Fibroblast of upper back skin (primary cell): Measurements from ENCODE around the gene MEIOB.
A peak's percentile ranks its signal among the peaks of the same experiment; 100 is the strongest.

Source experiments
- DNase-seq: peaks from one replicate; pipeline ENCODE4 v3.0.0-alpha.2; 2013

Gene MEIOB

DNA sequence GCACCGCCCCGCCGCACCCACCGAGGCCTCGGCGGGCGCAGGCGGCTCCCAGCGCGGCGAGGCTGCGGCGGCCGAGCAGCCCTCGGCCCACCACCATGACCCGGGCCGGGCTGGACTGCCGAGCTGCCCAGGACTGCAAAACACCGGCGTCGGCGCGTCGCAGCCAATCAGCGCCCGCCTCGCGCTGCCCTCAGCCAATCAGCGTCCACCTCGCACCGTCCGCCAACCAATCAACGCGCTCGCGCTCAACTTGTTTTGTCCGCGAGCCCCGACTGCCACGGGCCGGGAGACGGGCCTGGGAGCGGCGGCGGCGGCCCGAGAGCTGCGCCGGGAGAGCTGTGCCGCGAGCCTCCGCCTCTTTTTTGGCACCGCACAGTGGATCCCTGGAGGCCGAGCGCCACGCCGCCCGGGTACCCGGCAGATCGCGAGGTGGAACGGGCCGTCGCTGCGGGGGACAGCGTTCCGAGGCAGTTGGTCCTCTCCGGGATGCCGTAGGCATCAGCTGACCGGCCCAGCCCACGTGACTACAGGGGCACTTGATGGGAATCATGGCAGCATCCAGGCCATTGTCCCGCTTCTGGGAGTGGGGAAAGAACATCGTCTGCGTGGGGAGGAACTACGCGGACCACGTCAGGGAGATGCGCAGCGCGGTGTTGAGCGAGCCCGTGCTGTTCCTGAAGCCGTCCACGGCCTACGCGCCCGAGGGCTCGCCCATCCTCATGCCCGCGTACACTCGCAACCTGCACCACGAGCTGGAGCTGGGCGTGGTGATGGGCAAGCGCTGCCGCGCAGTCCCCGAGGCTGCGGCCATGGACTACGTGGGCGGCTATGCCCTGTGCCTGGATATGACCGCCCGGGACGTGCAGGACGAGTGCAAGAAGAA, 45.0 kb downstream of the MEIOB start, which contains the start of the genes FAHD1 and HAGH:
TSS of gene FAHD1 (plus strand) at position 516 of the 883 bp plus-strand sequence. CDS start at position 549, 33 bp downstream.
TSS of gene HAGH (minus strand) at position 135 of the 883 bp plus-strand sequence. CDS start at position 97, 38 bp downstream.
- peak; percentile 91 for DNase-seq

DNA sequence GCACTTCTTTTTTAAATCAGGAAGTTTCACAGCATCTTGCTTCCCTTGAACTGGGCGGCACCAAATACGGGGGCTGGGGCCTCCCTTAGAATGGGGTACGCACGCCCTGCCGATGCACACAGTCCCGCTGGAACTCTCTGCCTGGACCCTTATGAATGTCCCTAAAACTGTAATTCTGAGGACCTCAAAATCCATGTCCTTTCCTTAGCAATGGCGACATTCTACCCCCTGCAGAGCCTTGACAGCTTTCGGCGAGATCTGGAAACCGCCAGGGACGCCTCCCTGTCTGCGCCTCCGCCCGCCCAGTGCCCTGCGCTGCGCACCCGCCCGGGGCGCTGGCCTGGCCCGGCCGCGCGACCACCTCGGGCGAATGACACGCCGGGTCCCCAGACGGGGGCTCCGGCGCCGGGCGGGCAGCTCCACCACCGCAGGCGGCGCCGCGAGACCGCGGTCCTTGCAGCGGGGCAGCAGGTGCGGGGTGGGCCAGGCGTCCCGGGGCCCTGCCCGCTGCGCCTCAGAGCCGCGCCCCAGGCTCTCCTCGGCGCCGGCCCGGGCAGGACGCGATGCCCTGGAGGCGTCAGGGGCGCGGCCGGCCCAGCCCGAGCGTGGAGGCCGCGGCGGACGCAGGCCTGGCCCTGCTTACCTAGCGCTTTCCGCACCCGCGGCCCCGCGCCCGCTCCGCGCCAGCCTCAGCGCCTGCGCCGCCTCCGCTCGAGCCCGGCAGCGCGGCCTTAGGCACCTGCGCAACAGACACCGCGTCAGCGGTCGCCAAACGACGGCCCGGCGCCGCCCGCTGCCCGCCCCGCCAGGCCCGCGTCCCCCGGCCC, 45.9 kb downstream of the MEIOB start:
- DNase-seq, result no peak

DNA sequence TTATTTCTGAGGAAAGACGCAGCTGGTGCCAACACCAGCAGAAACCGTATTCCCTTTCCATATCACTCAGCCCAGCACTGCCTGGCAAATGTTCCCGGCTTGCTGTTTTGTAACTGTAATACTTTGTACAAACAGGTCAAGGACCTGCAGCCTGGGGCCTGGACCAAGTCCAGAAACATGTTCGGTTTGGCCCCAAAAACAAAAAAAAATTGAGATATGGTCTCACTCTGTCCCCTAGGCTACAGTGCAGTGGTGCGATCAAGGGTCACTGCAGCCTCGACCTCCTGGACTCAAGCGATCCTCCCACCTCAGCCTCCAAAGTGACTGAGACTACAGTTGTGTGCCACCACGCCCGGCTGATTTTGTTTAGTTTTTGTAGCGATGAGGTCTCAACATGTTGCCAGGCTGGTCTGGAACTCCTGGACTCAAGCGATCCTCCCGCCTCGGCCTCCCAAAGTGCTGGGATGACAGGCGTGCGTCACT, 46.5 kb downstream of the MEIOB start:
- DNase-seq, result no peak

DNA sequence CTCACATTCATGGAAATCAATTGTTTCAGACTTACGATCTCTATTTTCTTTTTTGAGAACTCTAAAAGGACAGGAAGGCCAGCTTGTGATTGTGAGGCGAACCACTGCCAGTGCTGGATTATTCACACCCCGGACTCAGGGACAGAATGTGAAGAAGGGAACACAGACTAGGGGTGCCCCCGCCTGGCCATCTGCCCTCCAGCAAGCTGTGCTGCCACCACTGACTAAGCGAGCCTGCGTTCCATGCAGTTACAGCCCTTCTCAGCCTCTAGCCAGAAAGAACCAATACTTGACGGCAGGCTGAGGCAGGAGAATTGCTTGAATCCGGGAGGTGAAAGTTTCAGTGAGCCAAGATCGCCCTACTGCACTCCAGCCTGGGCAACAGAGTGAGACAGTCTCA, 48.1 kb downstream of the MEIOB start:
- peak; percentile 14 for DNase-seq

DNA sequence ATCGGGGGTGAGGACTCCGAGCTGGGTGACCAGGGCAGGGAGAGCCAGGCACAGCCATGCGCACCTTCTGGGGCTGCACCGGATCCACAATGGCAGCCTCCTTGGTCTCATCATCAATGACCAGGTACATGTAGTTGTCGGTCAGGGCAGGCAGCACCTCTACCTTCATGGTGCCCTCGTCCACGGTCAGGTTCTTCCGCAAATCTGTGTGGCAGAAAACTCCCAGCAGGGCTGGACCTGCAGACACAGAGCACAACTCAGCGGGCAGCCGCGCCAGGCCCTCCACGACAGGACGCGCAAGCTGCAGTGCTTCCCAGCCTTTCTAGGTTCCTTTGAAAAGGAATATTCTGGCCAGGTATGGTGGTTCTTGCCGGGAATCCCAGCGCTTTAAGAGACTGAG, 49.2 kb downstream of the MEIOB start:
- no peak for DNase-seq

DNA sequence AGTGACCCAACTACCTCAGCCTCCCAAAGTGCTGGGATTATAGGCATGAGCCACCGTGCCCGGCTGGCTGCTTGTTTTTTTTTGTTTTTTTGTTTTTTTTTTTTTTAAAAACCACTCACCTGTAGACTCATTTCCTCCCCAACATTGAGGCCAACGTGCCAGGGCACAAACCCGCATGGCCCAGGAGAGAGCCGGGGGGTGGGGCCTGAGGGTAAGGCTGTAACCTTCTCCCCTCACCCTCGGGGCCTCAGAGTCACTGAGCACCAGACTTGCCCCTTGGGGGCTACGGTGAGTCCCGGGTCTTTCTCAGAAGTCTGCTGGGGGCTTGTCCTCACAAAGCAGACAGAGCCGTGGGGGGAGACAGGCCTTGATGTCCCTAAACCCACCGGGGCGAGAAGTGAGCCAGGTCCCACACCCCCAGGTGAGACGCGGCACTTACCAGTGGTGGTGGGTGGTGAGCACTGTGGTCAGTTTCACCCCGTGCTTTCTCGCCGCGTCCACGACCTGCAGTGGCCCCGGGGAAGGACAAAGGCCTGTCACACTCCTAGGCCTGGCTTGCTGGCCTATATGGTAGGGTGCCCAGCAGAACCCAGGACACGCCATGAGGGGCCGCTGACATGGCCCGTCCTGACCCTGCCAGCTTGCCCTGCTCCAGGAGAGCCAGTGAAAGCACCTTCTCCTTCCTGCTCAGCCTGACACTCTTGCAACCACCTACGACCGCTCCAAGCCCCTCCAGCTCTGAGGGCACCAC, 49.9 kb downstream of the MEIOB start:
- no peak for DNase-seq

DNA sequence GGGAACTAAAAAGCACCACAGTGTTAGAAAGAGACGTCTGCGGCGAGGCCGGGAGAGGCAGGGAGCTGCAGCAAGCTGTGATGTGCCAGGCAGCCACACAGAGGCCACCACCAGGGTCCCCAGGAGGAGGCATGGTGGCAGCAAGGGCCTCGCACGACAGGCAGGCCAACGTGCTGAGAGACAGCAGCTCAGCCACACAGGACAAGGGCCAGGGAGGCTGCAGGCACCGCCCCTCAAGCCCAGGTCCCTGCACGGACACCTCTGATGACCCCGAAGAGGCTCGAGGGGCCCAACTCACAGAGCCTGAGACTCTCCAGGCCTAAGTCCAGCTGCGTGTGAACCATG, 51.0 kb downstream of the MEIOB start:
- no peak for DNase-seq

DNA sequence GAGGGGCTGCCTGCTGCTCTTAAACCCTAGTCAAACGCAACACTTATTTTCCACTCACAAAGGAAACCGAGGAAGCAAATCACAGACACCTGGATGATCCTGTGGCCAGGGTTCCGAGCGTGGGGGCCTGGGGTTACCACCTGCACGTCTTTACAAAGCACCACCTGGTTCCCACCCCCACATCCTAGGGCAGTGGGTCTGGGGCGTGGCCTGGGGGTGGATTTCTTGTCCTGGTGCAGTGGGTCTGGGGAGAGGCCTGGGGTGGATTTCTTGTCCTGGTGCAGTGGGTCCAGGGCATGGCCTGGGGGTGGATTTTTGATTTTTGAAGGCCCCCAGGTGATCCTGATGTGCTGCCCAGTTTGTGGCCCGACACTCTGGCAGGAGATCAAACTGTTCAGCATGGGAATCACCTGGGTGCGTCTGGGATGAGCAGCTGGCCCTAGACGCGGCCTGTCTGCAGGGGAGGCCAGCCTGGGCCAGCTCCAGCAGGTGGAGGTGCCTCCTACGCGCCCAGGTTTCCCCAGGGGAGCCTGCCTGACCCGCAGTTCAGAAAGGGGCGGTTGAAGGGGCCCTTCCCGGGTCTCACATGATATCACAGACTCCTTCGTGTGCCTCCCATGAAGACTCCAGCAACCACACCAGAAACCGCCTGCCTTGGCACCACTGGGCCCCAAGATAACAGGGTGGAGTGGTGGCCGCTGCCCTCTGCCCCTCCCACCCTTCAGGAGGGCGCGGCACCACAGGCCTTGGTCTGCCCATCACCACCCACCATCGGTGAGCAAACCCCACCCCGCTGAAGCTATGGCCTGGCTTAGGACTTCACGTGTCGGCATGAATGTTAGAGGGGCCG, 51.6 kb downstream of the MEIOB start:
- no peak for DNase-seq

DNA sequence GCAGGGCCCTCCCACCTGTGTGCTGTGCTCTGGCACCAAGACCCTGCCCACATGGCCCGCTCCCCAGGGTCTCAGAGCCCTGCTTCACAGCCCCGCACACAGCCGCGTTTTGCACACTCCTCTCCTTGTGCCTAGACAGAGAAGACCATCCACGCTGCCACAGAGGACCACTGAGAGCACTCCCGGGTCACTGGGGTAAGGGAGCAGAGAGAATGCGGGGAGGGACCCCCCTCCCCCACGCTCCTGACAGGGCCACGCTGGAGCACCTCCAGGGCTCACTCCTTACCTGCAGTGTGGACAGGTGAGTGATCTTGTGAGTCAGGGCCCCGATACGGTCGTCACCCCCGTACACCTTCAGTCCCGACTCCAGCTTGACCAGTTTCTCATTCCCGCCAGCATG, 52.4 kb downstream of the MEIOB start:
- DNase-seq, result no peak

DNA sequence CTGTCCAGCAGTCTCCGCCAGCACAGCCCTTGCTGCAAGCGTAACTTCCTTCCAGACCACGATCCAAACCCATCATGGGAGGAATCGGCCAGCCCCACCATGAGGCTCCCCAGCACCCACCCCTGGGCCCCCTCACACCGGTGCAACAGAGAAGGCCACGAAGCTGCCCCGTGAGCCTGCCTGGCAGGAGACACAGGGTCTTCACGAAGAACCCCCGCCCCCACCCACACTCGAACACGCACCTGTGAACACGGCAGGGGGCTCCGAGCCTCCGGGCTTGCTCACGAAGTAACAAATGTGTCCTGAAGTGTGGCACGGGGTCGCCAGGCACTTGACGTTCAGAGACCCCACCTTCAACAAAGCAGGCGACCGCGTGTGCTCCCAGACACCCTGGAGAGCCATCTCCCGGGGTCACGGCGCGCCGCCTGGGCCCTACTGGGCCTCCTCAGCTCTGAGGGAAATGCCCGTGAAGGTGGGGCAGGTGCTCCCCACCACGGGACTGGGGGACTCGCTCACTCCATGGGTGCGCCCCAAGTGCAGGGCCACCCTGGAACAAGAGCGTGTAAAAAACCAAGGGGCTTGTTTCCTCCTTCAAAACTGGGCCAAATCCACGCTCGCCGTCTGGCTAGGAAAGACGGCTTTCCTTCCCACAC, 53.0 kb downstream of the MEIOB start:
- DNase-seq, result no peak

DNA sequence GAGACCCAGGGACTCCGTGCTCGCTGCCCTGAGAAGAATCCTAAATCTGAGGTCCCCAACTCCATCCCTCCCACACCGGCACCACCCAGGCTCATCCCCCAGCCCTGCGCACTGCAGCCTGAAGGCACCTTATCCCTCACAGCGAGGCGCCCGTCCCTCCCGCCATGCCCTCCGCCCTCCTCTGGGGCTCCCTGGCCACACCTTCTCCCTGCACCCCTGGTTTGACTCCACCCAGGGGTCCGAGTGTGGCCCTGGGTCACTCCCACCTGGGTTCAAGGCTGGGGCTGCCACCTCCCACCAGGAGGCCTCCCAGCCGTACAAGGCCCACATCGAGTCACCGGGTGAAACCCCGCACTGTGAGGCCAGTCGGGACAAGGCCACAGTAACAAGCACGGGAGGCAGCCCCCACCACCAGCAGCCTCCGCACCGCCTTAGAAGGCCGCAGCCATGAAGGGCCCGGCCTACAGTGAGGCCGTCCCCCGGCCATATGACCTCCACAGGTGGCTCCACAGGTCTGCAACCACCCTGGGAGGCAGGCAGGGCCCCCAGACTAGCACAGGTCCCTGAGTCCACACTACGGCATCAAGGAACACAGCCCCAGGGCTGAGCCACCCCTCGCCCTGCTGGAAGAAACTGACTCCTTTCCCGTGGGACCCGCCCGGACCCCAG, 53.6 kb downstream of the MEIOB start:
- DNase-seq, result no peak

DNA sequence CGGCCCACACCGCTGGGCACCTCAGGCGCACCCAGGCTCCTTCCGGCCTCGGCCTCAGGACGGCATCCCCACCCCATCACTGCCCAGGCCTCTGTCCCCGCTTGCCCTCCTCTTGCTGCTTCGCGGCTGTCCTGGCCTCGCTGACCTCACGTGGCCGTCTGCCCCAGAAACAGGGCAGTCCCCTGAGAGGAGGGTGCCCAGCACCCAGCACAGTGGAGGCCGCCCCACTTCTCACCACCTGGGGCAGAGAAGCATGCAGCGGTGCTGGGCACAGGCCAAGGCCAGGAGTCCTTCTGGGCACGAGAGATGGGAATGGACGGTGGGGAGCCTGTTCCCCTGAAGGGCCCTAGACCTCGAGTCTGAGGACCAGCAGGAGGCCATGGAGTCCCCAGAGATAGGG, 54.2 kb downstream of the MEIOB start:
- no peak for DNase-seq

DNA sequence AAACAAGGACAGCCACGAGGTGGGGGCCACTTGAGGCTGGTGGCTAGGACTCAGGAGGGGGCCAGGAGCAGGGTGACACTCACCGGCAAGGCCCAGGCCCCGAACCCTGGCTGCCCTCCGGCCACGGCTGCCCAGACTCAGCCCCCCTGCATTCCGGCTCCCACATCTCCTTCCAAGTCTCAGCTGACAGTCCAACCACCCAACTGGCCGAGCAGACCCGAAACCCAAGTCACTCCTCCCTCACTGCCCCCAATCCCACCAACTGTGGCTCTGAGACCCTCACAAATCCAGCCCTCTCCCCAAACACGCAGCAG, 54.7 kb downstream of the MEIOB start:
- no peak for DNase-seq

DNA sequence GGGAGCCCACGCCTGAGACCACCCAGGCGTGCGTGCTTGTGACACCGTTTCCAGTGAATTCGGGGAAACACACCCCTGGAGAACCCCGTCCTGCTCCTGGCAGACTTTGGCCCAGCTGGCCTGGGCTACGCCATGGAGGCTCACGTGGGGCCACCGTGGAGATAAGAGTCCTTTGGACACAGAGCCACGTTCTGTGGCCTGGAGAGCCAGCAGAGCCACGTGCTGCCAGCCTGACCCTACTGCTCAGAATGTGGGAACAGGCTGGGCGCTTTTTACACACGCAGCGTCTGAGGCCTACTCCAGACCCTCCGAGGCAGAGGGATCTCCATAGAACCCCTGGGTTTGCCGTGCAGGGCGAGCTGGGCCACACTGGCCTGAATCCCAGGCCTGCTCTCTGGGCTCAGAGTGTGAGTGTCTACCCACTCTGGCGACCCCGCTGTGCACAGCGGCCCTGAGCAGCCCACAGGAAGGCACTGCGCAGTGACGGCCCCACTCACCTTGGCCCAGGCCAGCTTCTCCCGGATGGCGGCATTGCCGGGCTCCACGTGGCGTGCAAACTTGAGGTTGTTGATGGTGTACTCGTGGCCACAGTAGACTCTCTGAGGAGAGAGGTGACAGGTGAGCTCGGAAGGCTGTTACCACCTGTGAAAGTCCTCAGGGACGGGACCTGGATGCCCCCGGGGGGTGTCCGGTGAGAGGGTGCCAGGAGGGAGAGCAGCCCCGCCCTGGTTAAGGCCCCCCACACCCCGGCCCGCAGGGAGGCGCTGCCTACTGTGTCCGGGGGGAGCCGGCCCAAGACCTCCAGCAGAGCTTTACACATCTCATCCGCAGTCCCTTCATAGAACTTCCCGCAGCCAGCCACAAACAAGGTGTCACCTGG, 55.3 kb downstream of the MEIOB start:
- no peak for DNase-seq

DNA sequence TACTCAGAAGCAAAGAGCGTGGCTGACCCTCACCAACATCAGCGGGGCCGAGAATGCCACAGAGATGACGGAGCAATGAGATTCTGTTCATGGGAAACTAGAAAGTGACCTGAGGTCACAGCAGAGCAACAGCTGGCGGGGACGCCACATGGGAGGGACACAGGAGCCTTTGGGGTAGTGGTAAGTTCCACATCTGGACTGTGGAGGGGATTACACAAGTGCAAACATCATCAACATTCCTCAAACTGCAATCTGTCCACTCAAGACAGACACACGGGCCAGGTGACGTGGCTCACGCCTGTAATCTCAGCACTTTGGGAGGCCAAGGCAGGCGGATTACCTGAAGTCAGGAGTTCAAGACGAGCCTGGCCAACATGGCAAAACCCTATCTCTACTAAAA, 56.5 kb downstream of the MEIOB start:
- DNase-seq, result no peak

DNA sequence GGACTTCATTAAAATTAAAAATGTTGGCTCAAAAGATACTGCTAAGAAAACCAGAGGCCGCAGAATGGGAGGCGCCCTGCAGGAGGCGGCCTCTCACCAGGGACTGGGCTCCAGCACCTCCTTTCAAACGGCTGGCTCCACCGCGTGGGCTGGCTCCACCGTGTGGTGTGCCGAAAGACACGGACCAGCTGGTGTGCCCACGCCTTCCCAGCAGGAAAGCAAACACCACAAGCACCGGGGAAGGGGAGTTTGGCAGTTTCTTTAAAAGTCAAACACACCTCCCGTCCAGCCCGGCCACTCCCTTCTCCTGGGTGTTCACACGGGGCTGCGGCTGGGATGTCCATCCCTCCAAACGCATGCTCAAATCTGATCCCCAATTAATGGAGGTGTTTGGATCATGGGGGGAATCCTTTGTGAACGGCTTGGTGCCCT, 59.2 kb downstream of the MEIOB start:
- peak; percentile 55 for DNase-seq

DNA sequence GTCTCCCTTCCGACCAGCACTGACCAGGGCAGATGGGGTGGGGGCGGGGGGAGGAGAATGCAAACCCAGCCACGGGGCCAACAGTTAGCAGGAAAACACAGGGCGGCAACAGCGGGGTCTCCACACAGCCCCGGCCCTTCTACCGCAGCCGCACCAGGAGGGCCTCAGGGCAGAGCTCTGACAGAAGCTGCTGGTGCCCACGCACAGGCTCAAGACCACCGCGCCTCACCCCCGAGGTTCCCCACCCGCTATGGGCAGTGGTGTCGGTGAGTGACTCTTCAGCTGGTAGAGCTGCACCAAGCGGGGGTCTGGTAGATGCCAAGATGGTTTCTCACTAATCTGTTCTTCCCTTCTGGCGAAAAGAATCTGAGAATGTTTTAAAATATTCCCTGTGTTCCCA, 61.4 kb downstream of the MEIOB start:
- DNase-seq, result no peak

DNA sequence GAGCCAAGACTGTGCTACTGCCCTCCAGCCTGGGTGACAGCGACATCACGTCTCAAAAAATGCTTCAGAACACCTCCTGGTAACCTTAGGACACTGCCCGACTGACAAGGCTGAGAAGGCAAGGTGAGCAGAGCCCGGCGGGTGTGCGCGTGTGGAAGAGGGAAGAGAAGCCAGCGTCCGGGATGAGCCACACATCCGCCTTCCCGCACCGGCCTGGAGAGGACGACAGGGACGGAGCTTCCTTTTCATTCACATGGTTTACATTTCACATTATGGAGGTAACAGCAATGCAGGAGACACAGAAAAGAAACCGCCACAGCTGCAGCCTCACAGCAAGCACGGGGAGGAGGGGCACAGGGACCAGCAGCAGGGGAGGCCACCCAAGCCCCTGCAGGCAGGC, 61.9 kb downstream of the MEIOB start:
- no peak for DNase-seq

DNA sequence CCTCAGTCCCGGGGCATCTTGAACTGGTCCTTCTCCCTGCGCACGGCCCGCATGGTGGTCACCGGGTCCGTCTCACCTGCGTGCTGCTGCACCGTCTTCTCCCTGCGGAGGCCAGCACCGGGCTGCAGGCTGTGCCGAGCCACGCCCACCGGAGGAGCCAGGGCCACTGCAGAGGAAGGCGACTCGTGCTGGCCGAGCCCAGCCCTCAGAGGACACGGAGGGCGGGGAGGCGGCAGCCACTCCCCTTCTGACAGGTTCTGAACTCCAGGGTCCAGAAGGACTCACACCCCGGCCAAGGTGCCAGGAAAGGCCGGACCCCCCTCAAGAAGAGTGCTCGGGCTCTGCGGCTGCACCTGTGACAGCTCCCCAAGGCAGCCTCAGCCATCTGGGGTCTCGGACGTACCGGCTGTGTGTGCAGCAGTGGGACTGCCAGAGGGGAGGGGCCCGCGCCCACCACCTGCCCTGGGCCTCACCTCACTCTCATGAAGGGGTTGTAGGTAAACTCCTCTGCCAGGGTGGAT, 62.6 kb downstream of the MEIOB start:
- DNase-seq, result no peak

DNA sequence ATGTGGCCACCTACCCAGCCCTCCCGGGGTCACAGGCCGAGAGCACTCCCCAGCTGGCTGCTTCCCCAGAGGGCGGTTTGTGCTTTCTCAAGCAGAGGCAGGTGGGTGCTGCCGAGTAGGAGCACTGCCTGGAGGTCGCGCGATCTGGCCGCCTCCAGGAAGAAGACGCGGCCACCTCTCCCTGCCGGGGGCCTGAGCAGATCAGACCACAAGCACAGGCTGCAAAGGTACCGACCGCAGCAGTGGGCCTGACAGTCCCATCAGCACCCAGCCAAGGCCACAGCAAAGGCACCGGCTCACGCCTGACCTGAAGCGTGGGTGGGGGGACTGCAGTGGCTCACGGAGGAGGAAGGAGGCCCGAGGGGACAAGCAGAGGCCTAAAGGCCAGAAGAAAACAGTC, 63.3 kb downstream of the MEIOB start:
- no peak for DNase-seq
